ENCODE data around the gene RFPL2. TPM values are rescaled to one million over a fixed set of nuclear protein-coding genes. Genes with fewer than 3 reads are reported as not detected.

RFPL2 gene
- under 1 TPM in 1 of 4 donors, not detected in 3; 0.17 TPM for total RNA-seq

GRCh38 chr22:32204856-32205722 lies at the start of gene RFPL2:
TSS of gene RFPL2 (minus strand) at chr22:32205073. CDS start at chr22:32202451, 2,622 bp downstream.
- TF ChIP-seq POLR2A (IDR thresholded peaks at IDR 0.05) = no peak
- TF ChIP-seq, protein P1, sequence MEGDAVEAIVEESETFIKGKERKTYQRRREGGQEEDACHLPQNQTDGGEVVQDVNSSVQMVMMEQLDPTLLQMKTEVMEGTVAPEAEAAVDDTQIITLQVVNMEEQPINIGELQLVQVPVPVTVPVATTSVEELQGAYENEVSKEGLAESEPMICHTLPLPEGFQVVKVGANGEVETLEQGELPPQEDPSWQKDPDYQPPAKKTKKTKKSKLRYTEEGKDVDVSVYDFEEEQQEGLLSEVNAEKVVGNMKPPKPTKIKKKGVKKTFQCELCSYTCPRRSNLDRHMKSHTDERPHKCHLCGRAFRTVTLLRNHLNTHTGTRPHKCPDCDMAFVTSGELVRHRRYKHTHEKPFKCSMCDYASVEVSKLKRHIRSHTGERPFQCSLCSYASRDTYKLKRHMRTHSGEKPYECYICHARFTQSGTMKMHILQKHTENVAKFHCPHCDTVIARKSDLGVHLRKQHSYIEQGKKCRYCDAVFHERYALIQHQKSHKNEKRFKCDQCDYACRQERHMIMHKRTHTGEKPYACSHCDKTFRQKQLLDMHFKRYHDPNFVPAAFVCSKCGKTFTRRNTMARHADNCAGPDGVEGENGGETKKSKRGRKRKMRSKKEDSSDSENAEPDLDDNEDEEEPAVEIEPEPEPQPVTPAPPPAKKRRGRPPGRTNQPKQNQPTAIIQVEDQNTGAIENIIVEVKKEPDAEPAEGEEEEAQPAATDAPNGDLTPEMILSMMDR (IDR thresholded peaks at IDR 0.05) = no peak
- no peak within 1 kb of the TSS for H3K4me3 ChIP-seq (ENCODE audit: low read depth, poor library complexity, severe bottlenecking)
- WGBS, 2 donors = 69 to 85% methylated on average over 35 to 40 of the region's 41 CpGs
- DNase-seq (ENCODE audit: low spot score in 2 of 2) = no peak
- intact Hi-C loops (cut with DNase I; ENCODE audit: low total_unique reads) = no loop called here

DNA sequence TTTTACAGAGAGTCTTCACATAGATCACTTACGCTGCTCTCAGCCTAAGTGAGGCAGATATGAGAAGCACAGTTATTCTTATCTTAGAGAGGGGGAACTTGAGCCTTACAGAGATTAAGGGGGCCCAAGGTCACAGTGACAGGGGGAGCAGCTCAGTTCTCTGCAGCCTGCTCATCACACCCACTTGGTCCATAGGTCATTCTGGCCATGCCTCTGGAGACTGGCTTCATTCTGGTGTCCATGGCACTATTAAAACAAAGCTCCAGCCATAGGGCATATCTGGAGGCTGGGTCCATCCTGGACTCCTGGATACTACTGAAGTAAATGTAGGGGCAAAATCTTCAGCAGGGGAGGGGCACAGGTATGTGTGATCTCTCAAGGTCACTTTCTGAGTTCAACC lies 44.4 kb upstream of the RFPL2 start:
- no peak overlapping the region for H3K4me3 ChIP-seq (ENCODE audit: low read depth, poor library complexity, severe bottlenecking)
- TF ChIP-seq, protein P1 (IDR thresholded peaks at IDR 0.05) = no peak
- no peak for TF ChIP-seq POLR2A (IDR thresholded peaks at IDR 0.05)
- intact Hi-C loops (cut with DNase I; ENCODE audit: low total_unique reads) = no loop called here
- WGBS, 2 donors = 84 to 96% methylated on average over 1 of the region's 1 CpG
- no peak for DNase-seq (ENCODE audit: low spot score in 2 of 2)

- TF ChIP-seq POLR2A (IDR thresholded peaks at IDR 0.05) = no peak
- TF ChIP-seq, protein P1 (IDR thresholded peaks at IDR 0.05) = no peak
- H3K4me3 ChIP-seq (ENCODE audit: low read depth, poor library complexity, severe bottlenecking) = no peak overlapping the region
- 59 to 64% methylated on average over 1 of the region's 1 CpG for WGBS, 2 donors
- intact Hi-C loops (cut with DNase I; ENCODE audit: low total_unique reads) = no loop called here
- no peak for DNase-seq (ENCODE audit: low spot score in 2 of 2)
Observed at GRCh38 chr22:32248276-32248675, 43.4 kb upstream of the RFPL2 start.

DNA sequence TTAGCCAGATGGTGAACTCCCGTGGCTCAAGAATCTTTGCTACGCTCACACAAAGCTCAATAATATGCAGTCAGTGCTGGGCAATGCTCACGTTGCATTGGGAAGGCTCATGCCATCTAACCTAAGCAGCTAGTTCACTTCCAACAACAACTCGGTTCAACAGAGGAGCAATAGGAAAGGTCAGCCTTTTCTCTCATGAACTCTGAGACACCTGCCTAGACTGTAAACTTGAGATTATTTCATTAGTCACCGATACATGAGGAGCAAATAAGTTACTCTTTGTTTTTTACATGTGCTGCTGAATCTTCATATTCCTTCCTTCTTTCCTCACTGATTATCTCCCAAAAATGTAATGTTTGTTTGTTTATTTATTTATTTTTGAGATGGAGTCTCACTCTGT lies 41.3 kb upstream of the RFPL2 start:
- TF ChIP-seq POLR2A (IDR thresholded peaks at IDR 0.05) = no peak
- TF ChIP-seq, protein P1 (IDR thresholded peaks at IDR 0.05) = no peak
- no peak overlapping the region for H3K4me3 ChIP-seq (ENCODE audit: low read depth, poor library complexity, severe bottlenecking)
- no peak for DNase-seq (ENCODE audit: low spot score in 2 of 2)
- intact Hi-C loops (cut with DNase I; ENCODE audit: low total_unique reads) = no loop called here
- WGBS, 2 donors = 78 to 85% methylated on average over 5 of the region's 5 CpGs

- TF ChIP-seq POLR2A (IDR thresholded peaks at IDR 0.05) = no peak
- TF ChIP-seq, protein P1 (IDR thresholded peaks at IDR 0.05) = no peak
- no peak for DNase-seq (ENCODE audit: low spot score in 2 of 2)
- intact Hi-C loops (cut with DNase I; ENCODE audit: low total_unique reads) = no loop called here
- H3K4me3 ChIP-seq (ENCODE audit: low read depth, poor library complexity, severe bottlenecking) = no peak overlapping the region
- 71 to 72% methylated on average over 3 of the region's 3 CpGs for WGBS, 2 donors
Observed at GRCh38 chr22:32245042-32245441, 40.2 kb upstream of the RFPL2 start.

Data from lower leg skin (tissue), 4 donors.